ENCODE results near the gene CLRN2. TPM values are rescaled to one million over a fixed set of nuclear protein-coding genes. Genes with fewer than 3 reads are reported as not detected.

Gene CLRN2
- total and polyA plus RNA-seq, 9 of the 15 experiments (the other 6 are each of a cell fraction or from before 2014, with no cell fraction given), result not detected

GRCh38 chr4:17559709-17560048 lies 44.7 kb downstream of the CLRN2 start:
- 0% methylated on average over 3 of the region's 3 CpGs for WGBS (ENCODE audit: insufficient coverage, low coverage, missing lambda C conversion rate)
- ATAC-seq (no peak), FAIRE-seq (no peak), DNase-seq (ENCODE audit: extremely low read depth in 1 of 4, low spot score in 3 of 4) (no peak)
- Histone ChIP-seq H4K20me1 (replicated peaks; ENCODE audit: control insufficient read depth, insufficient read depth, low read length) (no peaks in the 10 kb centered on the region), H3K79me2 (ENCODE audit: control insufficient read depth, insufficient read depth, low read length) (no peaks in the 10 kb centered on the region), H2AFZ (ENCODE audit: low read depth, low read length) (no peak overlapping the region), H3K9me1 (ENCODE audit: control insufficient read depth, insufficient read depth, low read length) (no peaks in the 10 kb centered on the region), H3K36me3 (ENCODE audit: control insufficient read depth, insufficient read depth, low read length) (no peaks in the 10 kb centered on the region), H3K4me1 (replicated peaks in 1 of 2; ENCODE audit: control insufficient read depth in 2 of 2, insufficient read depth in 2 of 2, low read length in 2 of 2) (peaks cover 0 to 2% of the 10 kb centered on the region in 2 experiments; a peak in 1 of 5 replicates), H3K27me3 (ENCODE audit: control insufficient read depth in 2 of 2, insufficient read depth in 2 of 2, low read length in 2 of 2) (peaks cover 21 to 32% of the 10 kb centered on the region in 2 experiments; a peak in 4 of 5 replicates), H3K4me2 (ENCODE audit: insufficient read depth, low read length) (no peak overlapping the region), H3K9me3 (replicated peaks; ENCODE audit: control insufficient read depth, insufficient read depth, low read depth, low read length) (no peaks in the 10 kb centered on the region; the same call in 1 of the 2 replicates), H3K27ac (ENCODE audit: extremely low read depth, low read depth, low read length) (no peak overlapping the region), H3K9ac (ENCODE audit: insufficient read depth in 1 of 2, low read depth in 2 of 2, low read length in 2 of 2) (no peak overlapping the region), H3K4me3 (no peak overlapping the region)
- ChIA-PET POLR2A (interaction anchor here (1.0 kb wide), 1 partner anchor 10 kb away, joined by 4 read pairs; no protein-coding TSS in a partner anchor), CTCF (ENCODE audit: low intra/inter-chr PET ratio) (no interaction called here)
- in situ Hi-C loops (cut with MboI) (loop anchor here (10.0 kb wide), 1 partner anchor 245 kb away; no protein-coding TSS in a partner anchor), intact Hi-C loops (cut with micrococcal nuclease) (no loop called here)
- BruUV-seq (replicated peaks), result no TSS peak
- TF ChIP-seq, protein P1, sequence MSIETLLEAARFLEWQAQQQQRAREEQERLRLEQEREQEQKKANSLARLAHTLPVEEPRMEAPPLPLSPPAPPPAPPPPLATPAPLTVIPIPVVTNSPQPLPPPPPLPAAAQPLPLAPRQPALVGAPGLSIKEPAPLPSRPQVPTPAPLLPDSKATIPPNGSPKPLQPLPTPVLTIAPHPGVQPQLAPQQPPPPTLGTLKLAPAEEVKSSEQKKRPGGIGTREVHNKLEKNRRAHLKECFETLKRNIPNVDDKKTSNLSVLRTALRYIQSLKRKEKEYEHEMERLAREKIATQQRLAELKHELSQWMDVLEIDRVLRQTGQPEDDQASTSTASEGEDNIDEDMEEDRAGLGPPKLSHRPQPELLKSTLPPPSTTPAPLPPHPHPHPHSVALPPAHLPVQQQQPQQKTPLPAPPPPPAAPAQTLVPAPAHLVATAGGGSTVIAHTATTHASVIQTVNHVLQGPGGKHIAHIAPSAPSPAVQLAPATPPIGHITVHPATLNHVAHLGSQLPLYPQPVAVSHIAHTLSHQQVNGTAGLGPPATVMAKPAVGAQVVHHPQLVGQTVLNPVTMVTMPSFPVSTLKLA (conservative IDR thresholded peaks at IDR 0.05), result no peak
- TF ChIP-seq ZNF232 (CRISPR knock-in tag; IDR thresholded peaks at IDR 0.05) (0 out of 2 replicates have a peak, but pooled peaks have one; percentile 5), ZKSCAN1 (IDR thresholded peaks at IDR 0.05; ENCODE audit: low read depth, low read length) (peak; percentile 81; the same call in 1 of the 2 replicates)

Data from K562 (cell line).